ENCODE results near the gene COPE.
"Not testable (repeated sequence)": the region's sequence is repeated elsewhere in the genome, so short reads cannot be mapped to it uniquely, and the experiment has no call there.

Gene COPE

DNA sequence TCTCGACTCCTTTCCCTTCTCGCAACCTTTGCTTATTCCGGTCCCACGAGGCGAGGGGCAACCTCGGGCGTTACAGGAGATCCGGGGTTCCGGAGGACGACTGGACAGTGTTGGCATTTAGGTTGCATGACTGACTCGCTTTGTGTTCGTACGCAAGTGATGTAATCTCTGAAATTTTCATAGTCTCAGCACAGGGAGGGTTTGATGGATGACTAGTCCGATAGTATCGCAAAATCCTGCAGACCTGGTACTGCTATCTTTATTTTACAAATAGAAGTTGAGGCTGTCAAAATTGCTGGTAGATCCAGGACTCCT, 670 bp upstream of the COPE start:
- H3K4me3 ChIP-seq (replicated peaks; ENCODE audit: low read depth, low read length) = peak overlapping the region; percentile 97
- TF ChIP-seq, protein P1, sequence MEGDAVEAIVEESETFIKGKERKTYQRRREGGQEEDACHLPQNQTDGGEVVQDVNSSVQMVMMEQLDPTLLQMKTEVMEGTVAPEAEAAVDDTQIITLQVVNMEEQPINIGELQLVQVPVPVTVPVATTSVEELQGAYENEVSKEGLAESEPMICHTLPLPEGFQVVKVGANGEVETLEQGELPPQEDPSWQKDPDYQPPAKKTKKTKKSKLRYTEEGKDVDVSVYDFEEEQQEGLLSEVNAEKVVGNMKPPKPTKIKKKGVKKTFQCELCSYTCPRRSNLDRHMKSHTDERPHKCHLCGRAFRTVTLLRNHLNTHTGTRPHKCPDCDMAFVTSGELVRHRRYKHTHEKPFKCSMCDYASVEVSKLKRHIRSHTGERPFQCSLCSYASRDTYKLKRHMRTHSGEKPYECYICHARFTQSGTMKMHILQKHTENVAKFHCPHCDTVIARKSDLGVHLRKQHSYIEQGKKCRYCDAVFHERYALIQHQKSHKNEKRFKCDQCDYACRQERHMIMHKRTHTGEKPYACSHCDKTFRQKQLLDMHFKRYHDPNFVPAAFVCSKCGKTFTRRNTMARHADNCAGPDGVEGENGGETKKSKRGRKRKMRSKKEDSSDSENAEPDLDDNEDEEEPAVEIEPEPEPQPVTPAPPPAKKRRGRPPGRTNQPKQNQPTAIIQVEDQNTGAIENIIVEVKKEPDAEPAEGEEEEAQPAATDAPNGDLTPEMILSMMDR (IDR thresholded peaks at IDR 0.05; ENCODE audit: low read depth, low read length, missing control alignments) = no peak
- DNase-seq (ENCODE audit: extremely low read depth, low read depth) = no peak

DNA sequence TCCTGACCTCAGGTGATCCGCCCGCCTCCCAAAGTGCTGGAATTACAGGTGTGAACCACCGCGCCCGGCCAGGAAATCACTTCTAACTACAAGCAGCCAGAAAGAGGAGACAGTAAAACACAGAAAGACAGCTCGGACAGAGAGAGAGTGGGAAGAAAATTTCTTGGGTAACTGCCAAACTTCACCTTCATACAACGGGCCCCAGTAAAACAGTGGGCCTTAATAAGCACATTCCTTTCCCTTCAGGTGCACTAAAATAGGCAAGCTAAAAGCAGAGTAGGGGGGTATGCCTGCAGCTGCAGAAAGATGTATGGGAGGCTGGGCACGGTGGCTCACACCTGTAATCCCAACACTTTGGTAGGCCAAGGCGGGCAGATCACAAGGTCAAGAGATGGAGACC, 1.6 kb downstream of the COPE start:
- not testable (repeated sequence) for DNase-seq (ENCODE audit: extremely low read depth, low read depth)
- H3K4me3 ChIP-seq (replicated peaks; ENCODE audit: low read depth, low read length) = peak overlapping the region; percentile 97

DNA sequence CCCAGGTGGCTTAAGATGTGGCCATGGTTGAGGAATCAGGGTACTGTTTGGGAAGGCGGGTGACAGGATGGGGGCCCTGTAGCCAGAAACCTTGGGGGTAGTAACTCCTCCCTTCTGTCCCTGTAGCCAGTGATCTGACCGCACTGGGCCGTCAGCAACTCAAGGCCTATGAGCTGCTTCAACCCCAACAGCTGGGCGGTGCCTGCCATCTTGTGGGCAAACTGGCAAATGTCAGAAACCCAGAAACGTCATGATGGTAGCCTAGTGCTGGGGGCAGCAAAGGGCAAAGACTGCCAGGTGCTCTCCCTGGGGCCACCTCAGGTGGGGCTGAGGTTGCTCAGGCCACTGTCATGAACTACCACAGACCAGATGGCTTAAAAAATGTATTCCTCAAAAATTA, 3.5 kb downstream of the COPE start:
- TF ChIP-seq, protein P1 (IDR thresholded peaks at IDR 0.05; ENCODE audit: low read depth, low read length, missing control alignments) = peak; percentile 53
- H3K4me3 ChIP-seq (replicated peaks; ENCODE audit: low read depth, low read length) = no peak overlapping the region
- DNase-seq (ENCODE audit: extremely low read depth, low read depth) = no peak

DNA sequence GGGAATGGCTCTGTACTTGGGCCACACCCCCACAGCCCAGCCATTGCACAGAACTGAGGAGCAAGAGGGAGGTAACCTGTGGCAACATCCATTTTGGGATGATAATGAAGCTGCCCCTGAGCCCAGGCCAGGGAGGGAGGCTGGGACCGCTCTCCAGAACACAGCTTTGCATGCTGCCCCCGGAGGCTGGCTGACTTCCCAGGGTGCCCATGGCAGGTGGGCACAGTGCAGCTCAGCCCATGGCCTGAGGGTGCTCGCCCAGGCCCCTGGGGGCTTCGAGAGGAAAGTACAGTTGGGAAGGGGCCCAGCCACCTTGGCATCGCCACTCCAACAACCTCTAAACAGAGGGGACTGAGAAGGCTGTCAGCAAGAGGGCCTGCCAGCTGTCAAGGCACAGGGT, 5.7 kb downstream of the COPE start:
- no peak for DNase-seq (ENCODE audit: extremely low read depth, low read depth)
- H3K4me3 ChIP-seq (replicated peaks; ENCODE audit: low read depth, low read length) = no peak overlapping the region
- TF ChIP-seq, protein P1 (IDR thresholded peaks at IDR 0.05; ENCODE audit: low read depth, low read length, missing control alignments) = no peak

DNA sequence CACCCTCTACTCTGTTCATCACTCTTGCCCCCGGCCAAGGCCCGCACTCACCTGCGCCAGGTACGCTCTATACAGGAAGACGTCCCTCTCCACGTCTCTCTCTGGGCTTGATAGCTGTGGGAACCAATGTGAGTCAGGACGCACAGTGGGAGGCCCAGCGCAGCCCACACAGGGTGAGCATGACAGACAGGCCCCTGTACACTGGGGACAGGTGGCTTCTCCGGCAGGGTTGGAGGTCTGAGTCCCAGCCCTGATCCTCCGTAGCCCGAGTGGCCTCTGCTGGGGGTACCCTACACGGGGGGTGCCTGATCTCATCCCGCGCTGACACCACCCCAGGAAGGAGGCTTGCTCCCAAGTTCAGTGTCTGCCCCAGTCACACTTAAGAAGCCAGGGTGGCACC, 6.3 kb downstream of the COPE start:
- H3K4me3 ChIP-seq (replicated peaks; ENCODE audit: low read depth, low read length) = no peak overlapping the region
- no peak for DNase-seq (ENCODE audit: extremely low read depth, low read depth)
- TF ChIP-seq, protein P1 (IDR thresholded peaks at IDR 0.05; ENCODE audit: low read depth, low read length, missing control alignments) = no peak

DNA sequence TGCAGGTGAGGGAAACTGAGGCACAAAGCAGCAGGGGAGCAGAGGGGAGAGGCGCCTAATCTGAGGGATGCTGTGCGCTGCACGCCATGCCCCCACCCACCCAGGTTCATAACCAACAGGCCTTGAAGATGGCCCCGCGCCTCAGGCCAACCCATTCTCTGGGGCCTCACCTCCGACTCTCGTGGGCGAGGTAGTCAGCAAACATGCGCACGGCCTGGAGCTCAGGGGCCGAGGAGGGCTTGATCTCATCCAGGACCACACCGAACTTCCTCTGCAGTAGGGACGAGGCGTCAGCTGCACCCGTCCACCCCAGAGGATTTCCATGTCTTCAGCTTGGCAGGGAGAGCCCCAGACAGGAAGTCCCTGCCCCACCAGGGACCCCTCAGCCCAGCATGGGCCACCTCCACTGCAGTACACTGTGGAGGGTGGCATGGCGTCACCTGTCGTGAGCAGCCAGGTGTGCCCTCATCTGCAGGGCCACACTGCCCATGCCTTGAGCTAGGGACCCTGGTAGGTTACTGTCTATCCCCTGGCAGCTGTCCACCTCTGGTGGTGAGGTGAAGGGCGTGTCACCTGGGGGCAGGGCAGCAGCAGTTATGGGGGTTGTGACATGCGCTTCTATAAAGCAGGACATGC, 8.3 kb downstream of the COPE start:
- no peak overlapping the region for H3K4me3 ChIP-seq (replicated peaks; ENCODE audit: low read depth, low read length)
- no peak for DNase-seq (ENCODE audit: extremely low read depth, low read depth)
- TF ChIP-seq, protein P1 (IDR thresholded peaks at IDR 0.05; ENCODE audit: low read depth, low read length, missing control alignments) = no peak

GRCh38 chr19:18910010-18910409, 9.2 kb downstream of the COPE start:
- DNase-seq (ENCODE audit: extremely low read depth, low read depth) = no peak
- no peak overlapping the region for H3K4me3 ChIP-seq (replicated peaks; ENCODE audit: low read depth, low read length)
- TF ChIP-seq, protein P1 (IDR thresholded peaks at IDR 0.05; ENCODE audit: low read depth, low read length, missing control alignments) = no peak

Measured in HFF-Myc (cell line).